Glomerular endothelial cell (primary cell): ENCODE results near the gene CYP11A1. TPM values are rescaled to one million over a fixed set of nuclear protein-coding genes. Genes with fewer than 3 reads are reported as not detected.

ENCODE experiments used
- DNase-seq: peaks from one replicate; pipeline ENCODE4 v3.0.0-alpha.2; 2011; ENCODE audit warnings: low read depth, low spot score; ENCODE audit errors: extremely low read depth
- total RNA-seq: library from RNA; depleted of rRNA; stranded (reverse); fragments of >200 nt; gene quantifications from 2 replicates; pipeline ENCODE4 v1.2.3, GENCODE V29; 2015

CYP11A1 gene
- total RNA-seq: not detected in 2 replicates

DNA sequence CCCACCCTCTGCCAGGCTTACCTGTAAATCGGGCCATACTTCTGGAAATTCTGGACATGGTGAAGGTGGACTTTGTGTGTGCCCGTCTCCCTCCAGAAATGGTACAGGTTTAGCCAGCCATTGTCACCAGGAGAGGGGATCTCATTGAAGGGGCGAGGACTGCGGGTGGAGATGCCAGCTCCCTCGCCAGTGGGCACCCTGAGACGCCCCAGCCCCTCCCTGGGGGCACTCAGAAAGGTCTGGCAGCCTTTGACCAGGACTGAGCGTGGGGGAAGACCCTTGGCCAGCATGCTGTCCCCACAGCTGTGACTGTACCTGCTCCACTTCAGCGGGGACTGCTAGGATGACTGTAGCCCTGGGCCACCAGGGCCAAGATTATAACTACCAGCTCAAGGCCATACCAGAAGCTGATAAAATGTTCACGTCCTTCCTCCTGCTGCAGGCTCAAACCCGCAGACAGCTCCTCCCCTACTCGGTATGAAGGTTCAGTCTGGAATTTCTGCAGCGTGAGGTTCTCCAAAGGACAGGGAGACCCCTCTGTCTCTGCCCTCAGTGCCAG lies at the start of gene CYP11A1:
TSS of gene CYP11A1 (minus strand) at position 351 of the 559 bp plus-strand sequence. CDS start at position 290, 61 bp downstream.
- DNase-seq: no peak

GRCh38 chr15:74417225-74417624 lies 49.8 kb upstream of the CYP11A1 start:
- no peak for DNase-seq

GRCh38 chr15:74415966-74416916 lies 48.8 kb upstream of the CYP11A1 start:
- no peak for DNase-seq

DNA sequence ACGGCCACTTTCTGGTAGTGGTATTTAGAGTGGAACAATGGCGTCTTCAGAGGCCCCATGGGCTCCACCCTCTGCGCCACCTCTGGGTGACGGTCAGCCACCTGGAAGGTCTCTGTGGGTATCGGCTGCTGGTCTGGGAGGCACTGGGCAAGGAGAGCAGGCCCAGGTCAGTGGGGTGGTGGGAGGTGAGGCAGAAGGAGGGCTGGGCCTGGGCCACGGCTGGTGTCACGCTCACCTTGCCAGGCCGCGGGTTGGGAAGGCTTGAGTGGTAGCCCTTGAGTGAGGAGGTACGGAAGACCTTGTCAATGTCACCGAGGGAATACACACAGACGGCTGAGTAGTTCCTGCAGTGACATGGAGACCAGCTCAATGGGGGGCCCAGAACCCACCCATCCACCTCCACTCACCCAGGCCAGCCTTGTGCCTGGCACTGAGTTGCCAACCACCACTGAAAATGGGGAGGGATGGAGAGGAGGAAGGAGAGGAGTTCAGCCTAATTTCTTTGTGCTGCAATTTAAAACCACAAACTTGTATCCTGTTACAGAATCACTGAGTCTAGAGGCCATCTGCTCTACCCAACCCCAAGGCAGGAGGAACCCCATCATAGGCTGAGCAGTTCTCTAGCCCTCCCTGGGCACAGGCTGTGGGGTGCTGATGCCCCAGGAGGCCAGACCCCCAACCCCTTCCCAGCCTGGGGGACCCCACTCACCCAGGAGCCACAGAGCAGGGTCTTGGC lies 47.3 kb upstream of the CYP11A1 start:
- DNase-seq: no peak

DNA sequence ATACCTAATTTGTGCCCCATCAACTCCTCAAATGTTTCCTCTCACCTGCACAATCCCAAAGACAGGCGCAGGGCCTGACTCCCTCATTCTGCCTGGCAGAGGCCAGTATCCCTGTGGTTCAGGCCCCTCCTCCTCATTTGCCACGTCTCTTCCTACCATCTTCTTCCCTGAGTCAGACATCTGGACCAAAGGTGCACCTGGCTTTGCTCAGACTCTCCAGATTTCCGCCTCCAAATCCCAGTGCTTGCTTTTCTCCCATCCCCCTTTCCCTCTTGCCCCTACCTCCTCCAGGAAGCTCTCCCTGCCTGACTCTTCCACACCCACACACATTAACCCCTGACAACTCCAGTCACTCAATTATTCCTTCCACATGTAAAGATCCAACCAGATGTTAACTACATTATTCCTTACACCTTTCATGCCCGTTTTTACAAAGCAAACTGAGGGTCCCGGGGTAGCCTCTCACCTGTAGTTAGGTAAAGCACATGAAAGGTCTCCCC lies 46.7 kb upstream of the CYP11A1 start:
- no peak for DNase-seq

GRCh38 chr15:74413350-74414080 lies 46.1 kb upstream of the CYP11A1 start:
- no peak for DNase-seq

- no peak for DNase-seq
Observed at GRCh38 chr15:74412159-74412558, 44.7 kb upstream of the CYP11A1 start.

DNA sequence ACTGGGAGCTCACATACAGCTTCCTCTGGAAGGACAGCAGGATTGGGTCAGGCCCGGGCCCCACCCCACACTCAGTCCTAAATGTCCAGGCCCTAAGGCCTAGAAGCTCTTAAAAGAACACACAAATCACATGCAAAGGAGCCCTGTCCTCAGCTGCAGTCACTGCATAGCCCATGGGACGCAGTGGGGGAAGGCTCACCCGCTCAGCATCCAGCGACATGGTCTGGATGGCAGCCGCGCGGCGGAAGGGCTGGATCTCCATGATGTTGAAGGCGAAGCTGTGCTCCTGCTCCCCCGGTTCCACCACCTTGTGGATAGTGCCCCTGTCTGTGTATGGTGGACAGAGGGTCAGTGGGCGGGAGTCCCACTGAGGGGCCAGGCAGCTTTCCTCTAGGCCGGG lies 44.2 kb upstream of the CYP11A1 start:
- DNase-seq: no peak

DNA sequence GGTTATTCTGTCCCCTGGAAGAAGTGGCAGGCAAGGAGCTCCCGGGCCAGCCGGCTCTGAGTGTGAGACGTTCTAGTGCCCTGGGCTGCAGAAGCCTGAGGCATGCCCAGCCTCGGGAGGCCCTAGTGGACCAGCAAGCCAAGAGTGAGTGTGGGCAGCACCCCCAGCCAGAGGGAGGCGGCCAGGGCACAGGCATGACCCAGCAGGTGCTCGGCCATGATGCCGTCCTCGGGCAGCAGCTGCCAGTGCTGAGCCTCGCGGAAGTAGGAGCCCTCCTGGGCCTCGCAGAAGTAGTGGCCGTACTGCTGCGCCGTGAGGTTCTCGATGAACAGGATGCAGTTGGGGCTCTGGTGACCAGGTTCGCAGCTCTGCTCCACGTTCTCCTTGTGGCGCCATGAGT lies 43.1 kb upstream of the CYP11A1 start:
- DNase-seq: no peak

DNA sequence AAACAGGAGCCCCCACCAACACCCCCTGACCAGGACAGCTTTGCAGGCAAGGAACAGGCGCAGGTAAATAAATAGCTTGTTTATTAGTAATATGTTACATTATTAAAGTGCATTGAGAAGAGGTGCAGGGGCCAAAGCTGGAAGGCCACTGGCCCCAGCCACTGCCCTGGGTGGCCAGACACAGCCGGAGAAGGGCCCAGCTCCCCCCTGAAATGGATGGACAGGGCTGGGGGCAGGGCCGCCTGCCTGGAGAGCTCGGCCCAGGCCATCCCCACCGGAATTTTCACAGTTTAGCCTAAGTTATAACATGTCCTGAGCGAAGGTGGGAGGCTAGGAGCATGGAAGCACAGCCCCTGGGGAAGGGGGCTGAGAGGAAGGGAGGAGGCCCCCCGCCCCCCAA lies 41.8 kb upstream of the CYP11A1 start:
- DNase-seq: no peak

DNA sequence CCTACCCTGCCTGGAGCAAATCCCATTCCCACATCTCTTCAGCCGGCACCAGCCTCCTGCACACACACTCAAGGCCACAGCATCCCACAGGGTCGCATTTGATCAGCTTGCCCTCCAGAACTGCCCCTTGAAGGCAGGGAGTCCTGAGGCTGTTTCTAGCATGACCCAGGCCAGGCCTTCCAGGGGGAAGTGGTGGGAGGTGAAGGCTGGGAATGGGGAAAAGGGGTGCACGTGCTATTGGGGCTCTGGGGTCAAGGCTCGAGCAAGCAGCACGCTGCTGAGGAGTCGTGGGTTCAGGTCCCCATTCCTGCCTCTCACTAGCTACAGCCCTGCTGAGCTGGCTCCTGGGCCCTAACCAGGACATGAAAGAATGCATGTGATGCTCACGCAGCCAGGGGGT lies 41.4 kb upstream of the CYP11A1 start:
- DNase-seq: no peak

- no peak for DNase-seq
Observed at GRCh38 chr15:74408385-74408784, 40.9 kb upstream of the CYP11A1 start.

- DNase-seq: no peak
Observed at GRCh38 chr15:74406992-74407705, 39.7 kb upstream of the CYP11A1 start.

GRCh38 chr15:74406517-74406916 lies 39.1 kb upstream of the CYP11A1 start:
- no peak for DNase-seq

- no peak for DNase-seq
Observed at GRCh38 chr15:74405823-74406222, 38.4 kb upstream of the CYP11A1 start.

GRCh38 chr15:74403991-74404563 lies 36.6 kb upstream of the CYP11A1 start:
- DNase-seq: no peak

DNA sequence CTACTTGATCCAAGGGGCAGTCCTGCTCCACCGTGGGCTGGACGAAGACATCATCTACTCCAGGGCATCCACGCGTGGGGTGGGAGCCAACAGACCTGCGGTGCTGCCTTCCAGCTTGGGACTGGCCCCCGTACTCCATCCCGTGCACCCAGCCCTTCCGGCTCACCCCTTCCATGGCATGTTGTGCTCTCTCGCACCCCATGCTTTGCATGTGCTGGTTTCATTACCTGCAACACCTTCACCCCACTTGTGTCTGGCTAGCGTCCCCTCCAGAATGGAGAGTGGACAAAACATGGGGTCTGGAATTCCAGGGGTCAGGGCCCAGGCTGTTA lies 36.1 kb upstream of the CYP11A1 start:
- DNase-seq: no peak

DNA sequence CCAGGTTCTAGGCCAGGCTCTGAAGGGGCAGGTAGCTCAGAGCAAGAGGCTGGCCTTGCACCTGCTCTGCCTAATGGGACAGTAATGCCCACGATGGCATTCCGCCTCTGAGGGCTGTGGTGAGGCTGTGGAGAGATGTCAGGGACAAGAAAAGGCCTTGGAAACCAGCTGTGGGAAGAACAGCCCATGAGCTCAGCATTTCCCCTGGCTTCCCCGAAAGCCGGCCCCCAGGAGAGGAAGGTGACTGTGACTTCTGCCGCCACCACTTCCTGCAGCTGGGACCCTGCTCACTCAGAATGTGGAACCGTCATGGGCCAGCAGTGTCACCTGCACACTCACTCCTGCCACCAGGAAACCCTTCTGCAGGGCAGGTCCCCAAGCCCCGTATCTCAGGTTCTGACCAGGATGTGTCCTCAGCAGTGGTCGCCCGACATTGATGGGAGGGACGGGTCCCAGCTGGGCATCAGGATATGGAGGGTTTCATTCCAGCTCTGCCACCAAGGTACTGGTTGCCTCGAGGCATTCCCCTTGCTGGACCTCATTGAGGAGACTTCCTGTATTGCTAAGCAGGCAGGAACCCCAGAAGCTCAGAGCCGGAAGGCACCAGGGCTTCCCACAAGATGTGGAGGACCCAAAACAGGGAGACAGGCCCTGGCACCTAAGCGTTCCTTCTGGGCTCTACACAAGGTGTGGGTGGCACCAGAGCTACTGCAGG lies 35.6 kb upstream of the CYP11A1 start:
- DNase-seq: no peak

- no peak for DNase-seq
Observed at GRCh38 chr15:74402337-74402841, 34.9 kb upstream of the CYP11A1 start.
